Keratinocyte (primary cell): Measurements from ENCODE around the gene CCDC197. TPM values are rescaled to one million over a fixed set of nuclear protein-coding genes. Genes with fewer than 3 reads are reported as not detected.

Experiments
- DNase-seq: peaks from one replicate; pipeline ENCODE4 v3.0.0-alpha.2; 2011; ENCODE audit warnings: low read depth, missing footprints, low spot score
- FAIRE-seq: peaks from 2 replicates; lab custom pipeline; 2011; peaks lifted over from hg19 to GRCh38; lab: Jason Lieb, UNC
- H2AFZ ChIP-seq: 2 replicates; pipeline ENCODE4 v1.6.0; 2012; ENCODE audit warnings: low read length, control low read depth, inconsistent platforms; ENCODE audit not compliant: control insufficient read depth
- H3K27ac ChIP-seq: 2 replicates; pipeline ENCODE4 v1.5.1; 2011; ENCODE audit warnings: low read length; ENCODE audit not compliant: control insufficient read depth, insufficient read depth
- H3K27me3 ChIP-seq: 3 replicates; pipeline ENCODE4 v1.6.0; 2011; ENCODE audit warnings: low read length; ENCODE audit not compliant: control insufficient read depth, insufficient read depth; ENCODE audit errors: extremely low read depth
- H3K36me3 ChIP-seq, 2 experiments: 2 replicates in 1 of 2; 3 replicates in 1 of 2; pipeline ENCODE4 v1.5.1; 2011; ENCODE audit warnings: low read length in 2 of 2, mild to moderate bottlenecking in 1 of 2; ENCODE audit not compliant: control insufficient read depth in 2 of 2, insufficient read depth in 2 of 2; ENCODE audit errors: extremely low read depth in 1 of 2
- H3K4me1 ChIP-seq: 3 replicates; pipeline ENCODE4 v1.5.1; 2011; ENCODE audit warnings: low read length; ENCODE audit not compliant: control insufficient read depth, insufficient read depth; ENCODE audit errors: extremely low read depth
- H3K4me2 ChIP-seq: 3 replicates; pipeline ENCODE4 v1.6.0; 2011; ENCODE audit warnings: low read depth, low read length; ENCODE audit not compliant: control insufficient read depth, insufficient read depth; ENCODE audit errors: extremely low read depth
- H3K4me3 ChIP-seq, 3 experiments: fragments of 200-600 bp in 1 of 3; sonication (generic) in 1 of 3; 2 replicates in 2 of 3; 3 replicates in 1 of 3; pipeline ENCODE4 v1.5.1; 2011 to 2016; ENCODE audit warnings: low read length in 3 of 3, mild to moderate bottlenecking in 3 of 3, control low read depth in 2 of 3, inconsistent platforms in 1 of 3, low read depth in 1 of 3, mixed read lengths in 1 of 3, mixed run types in 1 of 3, moderate library complexity in 1 of 3; ENCODE audit not compliant: control insufficient read depth in 2 of 3, insufficient read depth in 2 of 3; ENCODE audit errors: extremely low read depth in 1 of 3
- H3K79me2 ChIP-seq: 2 replicates; pipeline ENCODE4 v1.6.0; 2012; ENCODE audit warnings: low read length; ENCODE audit not compliant: control insufficient read depth, insufficient read depth
- H3K9ac ChIP-seq: 3 replicates; pipeline ENCODE4 v1.6.0; 2011; ENCODE audit warnings: low read length; ENCODE audit not compliant: control insufficient read depth, insufficient read depth; ENCODE audit errors: extremely low read depth
- H3K9me1 ChIP-seq: 3 replicates; pipeline ENCODE4 v1.6.0; 2011; ENCODE audit warnings: low read length; ENCODE audit not compliant: control insufficient read depth, insufficient read depth; ENCODE audit errors: extremely low read depth
- H3K9me3 ChIP-seq: 2 replicates; pipeline ENCODE4 v1.5.1; 2012; ENCODE audit warnings: low read depth, low read length; ENCODE audit not compliant: control insufficient read depth
- H4K20me1 ChIP-seq: 3 replicates; pipeline ENCODE4 v1.6.0; 2011; ENCODE audit warnings: low read length; ENCODE audit not compliant: control insufficient read depth, insufficient read depth; ENCODE audit errors: extremely low read depth
- EZH2 ChIP-seq: IDR thresholded peaks from one replicate; pipeline ENCODE4 v1.6.1; 2012; ENCODE audit warnings: inconsistent platforms, mild to moderate bottlenecking, low read length, moderate library complexity
- dilution Hi-C: fragments of 300-500 bp; cut with MboI; formaldehyde crosslinking; loops from one replicate; pipeline ENCODE4 v1.7.0; 2020; ENCODE audit warnings: low sequenced_read_pairs; ENCODE audit not compliant: extremely low pct_ligation_motif_present
- polyA plus RNA-seq, 5 experiments: library from polyadenylated mRNA; depleted of rRNA in 3 of 5; stranded (reverse) in 3 of 5; stranded (forward) in 1 of 5; unstranded in 1 of 5; fragments of >200 nt; gene quantifications; 1 replicate in 1 of 5; 2 replicates in 3 of 5; 3 replicates in 1 of 5; pipeline versions ENCODE4 v1.2.1 to v1.2.3, GENCODE V29; 2011 to 2012; ENCODE audit warnings: missing spikeins in 2 of 5, low read depth in 1 of 5, low replicate concordance in 1 of 5
- TF ChIP-seq, protein P1 (sequence below), 3 experiments: IDR thresholded peaks in 1 of 3; conservative IDR thresholded peaks in 1 of 3; optimal IDR thresholded peaks in 1 of 3; 2 replicates in 2 of 3; 3 replicates in 1 of 3; pipeline versions ENCODE3 to v1.5.1; 2011; ENCODE audit warnings: low read length in 3 of 3, mild to moderate bottlenecking in 3 of 3, moderate library complexity in 2 of 3, control low read depth in 1 of 3, inconsistent platforms in 1 of 3; ENCODE audit not compliant: insufficient read depth in 2 of 3; ENCODE audit errors: extremely low read depth in 1 of 3

CCDC197 gene
- polyA plus RNA-seq, 1 donor (not counting 4 experiments of a cell fraction or from before 2014, with no cell fraction given), result not detected

DNA sequence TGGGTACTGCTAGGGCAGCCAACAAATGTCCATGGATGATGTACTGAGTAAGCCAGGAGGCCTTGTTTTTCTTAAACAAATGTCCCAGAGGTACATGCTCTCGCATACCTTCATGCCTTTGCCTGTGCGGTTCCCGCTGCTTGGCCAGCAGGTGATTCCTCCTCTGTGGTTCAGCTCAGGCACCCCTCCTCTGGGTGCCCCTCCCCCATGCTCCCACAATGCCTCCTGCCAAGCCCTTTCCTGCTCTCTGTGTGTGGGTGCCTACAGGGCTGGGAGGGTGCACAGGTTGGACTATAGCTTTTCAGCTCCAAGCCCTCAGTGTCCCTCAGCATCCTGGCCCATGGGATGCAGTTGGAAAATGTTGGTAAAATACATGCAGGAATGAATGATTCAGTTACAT, 44.3 kb upstream of the CCDC197 start:
- no peak overlapping the region for H3K27ac ChIP-seq
- no peak for TF ChIP-seq EZH2
- TF ChIP-seq, protein P1, sequence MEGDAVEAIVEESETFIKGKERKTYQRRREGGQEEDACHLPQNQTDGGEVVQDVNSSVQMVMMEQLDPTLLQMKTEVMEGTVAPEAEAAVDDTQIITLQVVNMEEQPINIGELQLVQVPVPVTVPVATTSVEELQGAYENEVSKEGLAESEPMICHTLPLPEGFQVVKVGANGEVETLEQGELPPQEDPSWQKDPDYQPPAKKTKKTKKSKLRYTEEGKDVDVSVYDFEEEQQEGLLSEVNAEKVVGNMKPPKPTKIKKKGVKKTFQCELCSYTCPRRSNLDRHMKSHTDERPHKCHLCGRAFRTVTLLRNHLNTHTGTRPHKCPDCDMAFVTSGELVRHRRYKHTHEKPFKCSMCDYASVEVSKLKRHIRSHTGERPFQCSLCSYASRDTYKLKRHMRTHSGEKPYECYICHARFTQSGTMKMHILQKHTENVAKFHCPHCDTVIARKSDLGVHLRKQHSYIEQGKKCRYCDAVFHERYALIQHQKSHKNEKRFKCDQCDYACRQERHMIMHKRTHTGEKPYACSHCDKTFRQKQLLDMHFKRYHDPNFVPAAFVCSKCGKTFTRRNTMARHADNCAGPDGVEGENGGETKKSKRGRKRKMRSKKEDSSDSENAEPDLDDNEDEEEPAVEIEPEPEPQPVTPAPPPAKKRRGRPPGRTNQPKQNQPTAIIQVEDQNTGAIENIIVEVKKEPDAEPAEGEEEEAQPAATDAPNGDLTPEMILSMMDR (optimal IDR thresholded peaks at IDR 0.05 in 1 of 3, IDR thresholded peaks at IDR 0.05 in 1 of 3, conservative IDR thresholded peaks at IDR 0.05 in 1 of 3; ENCODE audit: extremely low read depth in 1 of 3, insufficient read depth in 2 of 3, low read length in 3 of 3), result no peak
- H4K20me1 ChIP-seq, result no peaks in the 10 kb centered on the region
- dilution Hi-C loops, result no loop called here
- no peak overlapping the region for H3K9ac ChIP-seq
- H3K4me2 ChIP-seq, result no peak overlapping the region
- H3K4me3 ChIP-seq, result no peak overlapping the region
- FAIRE-seq (no peak), DNase-seq (no peak)
- H3K9me3 ChIP-seq, result no peaks in the 10 kb centered on the region
- no peaks in the 10 kb centered on the region for H3K36me3 ChIP-seq
- H3K4me1 ChIP-seq, result no peaks in the 10 kb centered on the region
- H3K27me3 ChIP-seq, result no peaks in the 10 kb centered on the region
- H3K79me2 ChIP-seq, result no peaks in the 10 kb centered on the region
- H3K9me1 ChIP-seq, result no peaks in the 10 kb centered on the region
- H2AFZ ChIP-seq, result no peak overlapping the region

DNA sequence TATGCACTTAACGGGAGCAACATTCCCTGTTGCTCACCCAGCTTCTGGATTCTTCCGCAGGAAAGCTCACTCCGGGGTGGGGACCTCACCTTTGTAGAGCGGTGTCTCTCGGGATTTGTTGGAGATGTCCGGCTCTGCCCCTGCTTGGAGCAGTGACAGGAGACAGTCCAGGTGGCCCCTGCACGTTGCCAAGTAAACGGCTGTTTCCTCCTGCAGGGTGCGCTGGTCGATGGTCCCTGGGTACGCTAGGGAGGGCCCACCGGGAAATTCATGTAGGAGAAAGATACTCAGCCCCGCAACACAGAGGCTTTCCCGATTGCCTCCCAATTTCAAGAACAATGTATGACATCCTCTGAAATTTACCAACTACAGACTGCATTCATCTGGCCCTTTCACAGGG, 43.8 kb upstream of the CCDC197 start:
- H3K9me3 ChIP-seq, result no peaks in the 10 kb centered on the region
- H3K4me3 ChIP-seq, result no peak overlapping the region
- H3K79me2 ChIP-seq, result no peaks in the 10 kb centered on the region
- no peaks in the 10 kb centered on the region for H3K9me1 ChIP-seq
- TF ChIP-seq, protein P1 (optimal IDR thresholded peaks at IDR 0.05 in 1 of 3, IDR thresholded peaks at IDR 0.05 in 1 of 3, conservative IDR thresholded peaks at IDR 0.05 in 1 of 3; ENCODE audit: extremely low read depth in 1 of 3, insufficient read depth in 2 of 3, low read length in 3 of 3), result no peak
- TF ChIP-seq EZH2, result no peak
- H3K27me3 ChIP-seq, result no peaks in the 10 kb centered on the region
- FAIRE-seq, result no peak
- H2AFZ ChIP-seq, result no peak overlapping the region
- dilution Hi-C loops, result no loop called here
- no peak overlapping the region for H3K9ac ChIP-seq
- DNase-seq, result no peak
- H3K36me3 ChIP-seq, result no peaks in the 10 kb centered on the region
- H3K4me1 ChIP-seq, result no peaks in the 10 kb centered on the region
- no peak overlapping the region for H3K27ac ChIP-seq
- no peak overlapping the region for H3K4me2 ChIP-seq
- H4K20me1 ChIP-seq, result no peaks in the 10 kb centered on the region
